SH-SY5Y (cell line): ENCODE data around the gene ZNF665.

ENCODE experiments used
- GATA2 ChIP-seq: IDR thresholded peaks from 2 replicates; pipeline ENCODE4 v1.6.1; 2011; ENCODE audit warnings: mild to moderate bottlenecking, low read depth, low read length
- GATA3 ChIP-seq: IDR thresholded peaks from 2 replicates; pipeline ENCODE4 v1.6.1; 2011; ENCODE audit warnings: low read depth, mild to moderate bottlenecking, low read length, moderate library complexity

DNA sequence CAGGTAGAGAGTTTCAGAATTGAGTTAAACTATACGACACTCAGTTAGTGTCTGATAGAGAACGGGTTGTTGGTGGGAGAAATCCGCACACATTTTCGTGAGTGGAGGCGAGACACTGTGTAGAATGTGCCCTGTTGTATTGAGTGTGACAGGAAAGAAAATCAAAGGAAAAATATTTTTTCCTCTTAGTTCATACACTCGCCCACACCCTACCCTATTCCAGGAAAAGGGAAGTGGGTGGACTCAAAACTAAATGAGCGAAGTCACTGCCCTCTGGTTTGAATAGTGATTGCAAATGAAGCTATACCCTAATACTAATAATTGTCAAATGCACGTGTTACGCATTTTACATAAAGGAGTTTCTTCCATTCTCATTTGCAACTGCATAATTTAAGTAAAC is 36.3 kb downstream of the ZNF665 start:
- TF ChIP-seq GATA2 (no peak), GATA3 (no peak)
